CD4-positive, alpha-beta T cell treated with Interleukin-15 for 4 hours (primary cell): ENCODE data around the gene RAPGEF1.
A peak's percentile ranks its signal among the peaks of the same experiment; 100 is the strongest.
"Not testable (repeated sequence)": the region's sequence is repeated elsewhere in the genome, so short reads cannot be mapped to it uniquely, and the experiment has no call there.

ENCODE experiments used
- DNase-seq: peaks from one replicate; pipeline ENCODE4 v3.0.0-alpha.2; 2020; ENCODE audit warnings: low spot score

Gene RAPGEF1

GRCh38 chr9:131690941-131691573 is 48.8 kb downstream of the RAPGEF1 start:
- peak; percentile 70 for DNase-seq

DNA sequence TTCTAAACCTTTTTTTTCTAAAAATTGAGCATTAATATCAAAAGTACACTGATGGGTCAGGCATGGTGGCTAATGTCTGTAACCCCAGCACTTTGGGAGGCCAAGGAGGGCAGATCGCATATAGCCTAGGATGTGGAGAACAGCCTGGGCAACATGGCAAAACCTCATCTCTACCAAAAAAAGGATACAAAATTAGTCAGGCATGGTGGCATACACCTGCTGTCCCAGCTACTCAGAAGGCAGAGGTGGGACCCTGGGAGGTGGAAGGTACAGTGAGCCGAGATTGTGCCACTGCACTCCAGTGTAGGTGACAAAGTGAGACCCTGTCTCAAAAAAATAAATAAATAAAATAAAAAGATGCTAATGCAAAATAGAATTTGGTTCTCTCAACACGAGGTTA is 49.4 kb downstream of the RAPGEF1 start:
- no peak for DNase-seq

DNA sequence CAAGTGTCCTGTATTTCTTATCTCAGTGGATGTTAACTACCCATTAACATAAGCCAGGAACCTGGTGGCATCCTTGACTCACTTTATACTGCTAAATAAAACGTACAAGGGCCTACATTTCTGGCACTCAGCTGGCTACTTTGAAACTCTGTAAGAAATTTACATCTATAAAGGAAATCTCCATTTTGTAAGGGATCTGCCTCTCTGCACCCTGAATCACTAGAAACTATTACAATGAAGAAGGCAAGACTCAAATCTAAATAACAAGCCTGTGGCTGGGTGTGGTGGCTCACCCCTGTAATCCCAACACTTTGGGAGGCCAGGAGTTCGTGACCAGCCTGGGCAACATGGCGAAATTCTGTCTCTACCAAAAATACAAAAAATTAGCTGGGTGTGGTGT is 51.5 kb downstream of the RAPGEF1 start:
- no peak for DNase-seq

DNA sequence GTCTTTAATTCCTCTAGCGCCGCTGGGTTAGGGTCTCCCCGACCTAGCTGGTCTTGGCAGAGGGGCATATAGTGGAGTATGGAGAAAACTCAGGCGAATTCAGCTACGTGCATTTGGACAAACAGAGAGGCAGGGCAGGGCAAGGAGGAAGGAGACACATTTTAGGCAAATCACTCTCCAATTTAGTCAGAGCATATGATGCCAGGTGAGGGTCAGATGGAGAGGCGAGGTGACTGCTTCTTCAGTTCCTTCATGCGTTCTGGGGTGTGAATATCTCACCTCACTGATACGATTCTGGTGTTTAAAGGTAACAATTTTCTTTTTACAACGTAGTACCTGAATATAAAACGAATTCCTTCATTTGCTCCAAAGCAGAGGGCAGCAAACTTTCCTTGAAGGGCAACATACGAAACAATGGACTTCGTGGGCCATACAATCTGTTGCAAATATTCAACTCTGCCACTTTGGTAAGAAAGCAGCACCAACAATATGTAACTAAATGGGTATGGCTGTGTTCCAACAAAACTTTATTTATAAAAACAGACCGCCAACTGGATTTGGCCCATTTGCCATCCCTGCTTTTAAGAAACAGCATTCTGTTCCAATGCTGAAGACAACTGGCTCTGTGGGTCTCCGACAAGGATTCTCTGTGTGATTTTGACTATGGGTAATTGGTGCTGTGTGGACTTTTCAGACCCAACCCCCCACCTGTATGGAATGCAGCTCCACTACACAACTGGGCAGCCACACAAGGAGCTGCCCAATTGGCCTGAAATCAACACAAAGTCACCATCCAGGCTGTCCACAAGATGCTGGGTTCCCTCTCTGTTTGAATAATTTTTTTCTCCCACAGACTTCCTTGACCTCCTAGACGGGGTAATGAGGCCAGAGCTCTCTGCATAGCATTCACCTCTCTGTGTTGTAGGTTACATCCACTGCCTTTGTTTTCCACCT is 53.8 kb downstream of the RAPGEF1 start:
- no peak for DNase-seq

DNA sequence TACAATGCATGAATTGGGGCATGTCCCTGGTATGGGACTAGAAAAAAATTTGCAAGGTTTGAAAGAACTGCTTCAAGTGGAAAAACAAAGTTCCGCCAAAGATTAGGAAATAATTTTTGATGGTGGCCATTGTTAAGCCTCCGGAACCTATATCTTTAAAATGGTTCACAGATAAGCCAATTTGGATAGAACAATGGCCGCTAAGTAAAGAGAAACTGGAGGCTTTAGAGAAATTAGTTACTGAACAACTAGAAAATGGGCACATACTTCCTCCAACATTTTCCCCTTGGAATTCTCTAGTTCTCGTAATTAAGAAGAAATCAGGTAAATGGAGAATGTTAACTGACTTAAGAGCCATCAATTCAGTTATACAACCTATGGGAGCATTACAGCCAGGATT is 56.8 kb downstream of the RAPGEF1 start:
- DNase-seq, result not testable (repeated sequence)

GRCh38 chr9:131682261-131682660 is 57.6 kb downstream of the RAPGEF1 start:
- no peak for DNase-seq

GRCh38 chr9:131681826-131682225 is 58.0 kb downstream of the RAPGEF1 start:
- not testable (repeated sequence) for DNase-seq

GRCh38 chr9:131681108-131681507 is 58.8 kb downstream of the RAPGEF1 start:
- not testable (repeated sequence) for DNase-seq

GRCh38 chr9:131679261-131680020 is 60.4 kb downstream of the RAPGEF1 start:
- no peak for DNase-seq

DNA sequence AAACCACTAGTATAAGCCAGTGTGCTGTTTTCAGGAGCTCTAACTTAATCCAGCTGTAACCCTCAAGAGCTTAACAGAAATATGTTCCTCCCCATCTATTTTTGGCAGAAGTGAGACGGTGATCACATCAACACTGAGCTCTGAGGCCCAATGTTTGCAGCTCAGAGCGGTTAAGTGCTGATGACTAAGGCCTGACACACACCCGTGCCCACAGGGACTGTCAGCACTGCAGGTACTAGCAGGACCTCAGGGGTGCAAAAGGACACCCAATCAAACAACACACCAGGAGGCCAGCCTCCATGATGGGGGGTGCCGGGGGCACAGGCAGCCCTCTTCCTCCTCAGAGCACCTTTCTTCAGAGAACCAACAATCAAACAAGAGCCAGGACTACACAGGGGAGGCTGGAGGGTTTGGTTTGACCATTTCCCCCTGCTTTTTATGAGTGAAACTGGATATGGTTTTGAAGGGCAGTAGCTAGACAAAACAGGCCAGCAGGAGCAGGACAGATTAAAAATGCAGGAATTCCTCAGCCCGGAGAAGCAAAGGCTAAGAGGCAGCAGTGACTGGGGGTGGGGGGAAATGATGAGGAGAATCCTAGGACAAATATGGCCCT is 61.3 kb downstream of the RAPGEF1 start:
- DNase-seq, result peak; percentile 90

GRCh38 chr9:131677444-131678180 is 62.3 kb downstream of the RAPGEF1 start:
- no peak for DNase-seq

DNA sequence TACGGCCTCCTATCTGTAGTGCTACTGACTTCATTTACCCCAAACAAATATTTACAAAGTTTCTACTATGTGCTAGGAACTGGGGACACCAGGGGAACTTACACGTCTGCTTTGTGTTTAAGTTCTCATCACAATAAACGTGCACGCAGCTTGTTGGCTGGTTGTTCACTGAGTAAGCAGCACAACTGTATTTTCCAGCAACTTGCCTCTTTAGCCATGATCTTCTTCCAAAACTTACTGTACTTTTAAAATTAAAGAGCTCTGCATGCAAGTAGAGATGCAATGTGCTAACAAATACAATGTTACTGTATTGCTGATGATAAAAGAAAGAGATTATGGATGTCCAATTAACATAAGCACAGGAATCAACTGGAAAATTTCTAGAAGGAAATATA is 62.8 kb downstream of the RAPGEF1 start:
- no peak for DNase-seq

- DNase-seq, result peak; percentile 65
Measured at GRCh38 chr9:131676431-131676972, 63.4 kb downstream of the RAPGEF1 start.

DNA sequence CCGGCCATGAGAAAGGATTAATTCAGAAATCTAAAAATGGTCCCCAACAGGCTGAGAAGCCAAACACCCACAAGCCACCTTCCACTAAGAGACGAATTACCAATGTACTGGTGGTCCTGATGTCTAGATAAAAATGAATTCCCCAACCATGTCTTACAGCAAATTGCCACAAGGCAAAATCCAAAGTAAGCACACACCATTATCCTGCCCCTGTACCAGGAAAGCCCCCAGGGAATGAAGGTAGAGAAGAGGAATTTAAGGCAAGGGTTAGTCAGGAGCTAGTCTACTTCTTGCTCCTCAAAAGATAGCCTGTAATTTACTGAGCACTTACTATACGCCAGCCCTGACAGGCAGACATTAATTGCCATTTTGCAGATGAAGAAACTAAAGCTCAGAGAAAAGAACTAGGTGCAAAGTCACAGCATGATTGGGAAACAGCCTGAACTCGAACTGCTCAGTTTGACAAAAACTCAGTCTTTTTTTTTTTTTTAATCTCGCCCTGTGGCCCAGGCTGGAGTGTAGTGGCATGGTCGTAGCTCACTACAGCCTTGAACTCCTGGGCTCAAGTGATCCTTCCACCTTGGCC is 64.3 kb downstream of the RAPGEF1 start:
- no peak for DNase-seq

DNA sequence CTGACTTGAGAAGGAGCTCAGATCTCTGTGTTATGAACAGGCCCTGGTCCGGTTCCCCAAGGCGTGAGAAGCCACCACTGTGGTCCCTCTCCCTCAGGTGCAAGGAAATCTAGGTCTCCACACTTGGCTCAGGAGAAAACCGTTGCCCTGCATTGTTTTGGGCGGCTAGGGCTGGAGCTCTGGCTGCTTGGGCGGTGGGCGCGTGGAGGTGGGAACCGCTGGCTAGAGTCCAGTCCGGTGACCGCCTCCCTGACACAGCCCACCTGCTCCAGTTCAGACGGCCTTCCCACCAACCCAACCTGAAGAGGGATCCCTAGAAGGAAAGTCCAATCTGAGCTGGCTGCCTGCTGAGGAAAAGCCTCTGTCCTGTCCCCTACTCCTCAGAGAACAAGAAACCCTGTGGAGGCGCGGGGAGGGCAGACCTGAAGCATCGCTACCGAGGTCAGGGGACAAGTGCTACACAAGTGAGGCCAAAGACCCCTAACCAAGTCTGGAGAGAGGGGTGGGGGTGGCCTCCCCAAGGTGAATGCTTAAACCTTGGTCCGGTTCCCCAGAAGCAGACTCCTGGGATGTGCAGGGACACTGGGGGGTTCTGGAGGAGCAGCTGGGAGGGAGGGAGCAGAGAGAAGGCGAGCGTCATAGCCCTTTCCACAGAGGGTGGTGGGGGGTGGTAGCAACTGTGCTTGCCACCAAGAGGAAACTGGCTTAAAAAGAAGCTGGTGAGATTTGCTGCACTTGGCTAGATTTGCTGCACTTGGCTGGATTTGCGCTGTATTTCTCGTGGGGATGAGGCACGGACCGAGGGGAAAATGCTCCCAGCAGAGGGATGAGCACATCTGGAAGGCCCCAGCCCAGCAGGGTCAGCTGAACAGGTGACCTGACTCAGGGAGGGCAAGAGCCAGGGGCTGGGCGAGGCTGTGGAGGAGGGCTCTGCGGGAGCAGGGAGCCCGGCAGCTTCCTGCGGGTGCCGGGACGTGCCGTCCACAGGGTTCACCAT is 65.2 kb downstream of the RAPGEF1 start:
- no peak for DNase-seq

GRCh38 chr9:131673531-131673930 is 66.3 kb downstream of the RAPGEF1 start:
- DNase-seq, result no peak

DNA sequence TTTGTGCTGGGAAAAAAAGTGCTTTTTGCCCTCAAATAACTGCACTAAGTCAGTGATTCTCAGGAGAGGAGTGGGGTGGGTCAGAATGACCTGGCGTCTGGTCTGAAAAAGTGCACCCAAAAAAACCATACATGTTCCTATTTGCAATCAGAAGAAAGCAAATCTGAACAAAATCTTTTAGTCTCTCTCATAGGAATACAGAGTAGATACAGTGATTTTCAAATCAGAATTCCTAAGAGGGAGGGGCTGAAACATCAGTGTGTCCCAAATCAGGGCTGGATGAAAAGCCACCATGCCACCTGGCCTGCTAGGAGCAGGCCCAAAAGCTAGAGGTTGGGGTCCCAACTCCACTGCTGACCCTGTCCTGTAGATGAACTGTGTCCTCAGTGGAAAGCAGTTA is 66.8 kb downstream of the RAPGEF1 start:
- no peak for DNase-seq

- DNase-seq, result no peak
Measured at GRCh38 chr9:131672451-131672850, 67.4 kb downstream of the RAPGEF1 start.

DNA sequence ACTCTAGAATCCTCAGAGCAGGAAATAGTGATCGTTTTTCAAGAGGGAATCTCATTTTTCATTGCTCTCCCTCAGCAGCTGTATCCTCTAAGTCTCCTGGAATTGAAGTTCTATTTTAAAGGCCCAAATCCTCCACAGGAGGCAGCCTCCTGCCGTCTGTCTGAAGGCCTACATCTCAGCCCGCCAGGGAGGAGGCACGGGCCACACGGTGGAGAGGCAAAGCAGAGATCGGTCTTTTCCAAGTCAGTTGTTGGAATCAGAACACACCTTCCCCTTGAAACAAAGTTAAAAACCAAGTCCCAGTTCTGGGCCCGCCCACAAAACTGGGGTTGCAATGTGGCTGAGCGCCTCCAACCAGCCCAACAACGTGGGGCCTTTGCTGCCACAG is 68.7 kb downstream of the RAPGEF1 start:
- no peak for DNase-seq
